ENCODE results near the gene OSBPL5.

The OSBPL5 gene

GRCh38 chr11:3162410-3163240 lies 2.5 kb downstream of the OSBPL5 start:
- no peak for DNase-seq

GRCh38 chr11:3161720-3162409 lies 3.2 kb downstream of the OSBPL5 start:
- no peak for DNase-seq

DNA sequence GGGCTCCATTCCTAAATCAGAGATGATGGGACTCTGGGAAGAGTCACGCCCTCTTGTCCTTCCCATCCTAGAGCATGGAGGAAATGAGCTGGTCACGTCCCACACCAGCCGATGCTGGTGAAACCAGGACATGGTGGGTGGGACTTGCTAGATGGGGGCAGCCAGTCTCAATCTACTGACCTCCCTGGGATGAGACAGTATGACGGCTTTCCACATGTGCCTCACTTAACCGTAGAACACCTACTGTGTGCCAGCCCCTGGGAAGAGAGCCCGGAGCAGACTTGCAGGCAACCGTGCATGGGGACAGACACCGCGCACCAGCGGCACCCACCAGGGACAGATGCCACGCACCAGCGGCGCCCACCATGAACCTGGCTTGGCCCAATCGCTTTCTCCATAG lies 3.8 kb downstream of the OSBPL5 start:
- DNase-seq: no peak

DNA sequence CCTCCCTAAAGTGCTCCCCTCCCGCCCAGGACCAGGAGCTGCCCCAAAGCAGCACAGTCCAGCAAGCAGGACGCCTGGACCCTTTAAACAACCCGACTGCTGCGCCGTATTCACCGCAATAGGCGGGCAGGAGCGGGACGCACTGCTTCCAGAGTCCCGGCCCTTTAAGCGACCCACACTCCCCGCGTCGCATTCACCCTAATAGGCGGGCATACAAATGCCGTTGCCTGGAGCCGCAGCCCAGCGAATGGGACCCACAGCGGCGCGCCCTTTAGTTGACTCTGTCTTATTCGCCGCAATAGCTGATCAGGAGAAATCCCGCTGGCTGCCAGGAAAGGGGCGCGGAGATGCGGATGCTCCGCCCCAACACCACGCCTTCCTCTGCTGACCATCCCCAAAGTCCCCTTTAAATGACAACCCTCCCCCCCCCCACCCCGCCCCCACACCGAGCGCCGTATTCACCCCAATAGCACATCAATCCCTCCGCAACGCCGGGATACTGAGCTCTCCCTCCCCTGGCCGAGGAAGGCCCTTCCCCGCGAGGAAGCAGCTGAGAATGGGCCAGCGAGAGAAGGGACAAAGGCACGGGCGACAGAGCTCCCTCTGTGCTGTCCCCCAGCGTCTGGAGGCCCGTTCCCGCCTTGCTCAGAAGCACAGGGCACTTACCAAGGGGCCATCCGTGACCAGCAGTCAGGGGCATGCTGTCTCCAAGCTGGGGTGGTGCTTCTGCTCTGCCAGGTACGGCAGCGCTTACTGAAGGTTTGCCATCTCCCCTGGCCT lies 4.7 kb downstream of the OSBPL5 start:
- DNase-seq: peak; percentile 94

- DNase-seq: no peak
Measured at GRCh38 chr11:3159296-3160190, 5.6 kb downstream of the OSBPL5 start.

- DNase-seq: no peak
Measured at GRCh38 chr11:3158821-3159220, 6.3 kb downstream of the OSBPL5 start.

DNA sequence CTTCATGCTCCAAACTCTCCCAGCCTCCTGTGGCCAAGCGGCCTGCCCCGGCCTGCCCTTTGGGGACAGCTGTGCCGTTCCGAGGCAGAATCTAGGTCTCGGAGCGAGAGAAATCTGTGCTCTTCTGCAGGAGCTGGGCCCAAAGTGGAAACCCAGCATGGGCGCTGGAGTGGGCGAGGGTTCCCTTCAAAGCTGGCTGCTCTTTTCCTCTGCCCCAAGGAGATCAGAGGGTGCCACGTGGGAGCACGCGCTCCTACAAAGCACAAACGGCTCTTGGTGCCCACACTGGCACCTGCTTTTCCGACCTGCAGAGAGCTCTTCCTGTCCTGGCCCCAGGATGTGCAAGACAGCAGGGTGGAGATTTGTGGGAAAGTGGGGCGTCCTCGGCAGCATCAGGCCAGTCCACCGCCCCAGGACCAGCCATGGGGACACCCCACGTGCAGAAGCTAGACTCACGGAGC lies 6.9 kb downstream of the OSBPL5 start:
- no peak for DNase-seq

- DNase-seq: no peak
Measured at GRCh38 chr11:3157381-3158130, 7.6 kb downstream of the OSBPL5 start.

DNA sequence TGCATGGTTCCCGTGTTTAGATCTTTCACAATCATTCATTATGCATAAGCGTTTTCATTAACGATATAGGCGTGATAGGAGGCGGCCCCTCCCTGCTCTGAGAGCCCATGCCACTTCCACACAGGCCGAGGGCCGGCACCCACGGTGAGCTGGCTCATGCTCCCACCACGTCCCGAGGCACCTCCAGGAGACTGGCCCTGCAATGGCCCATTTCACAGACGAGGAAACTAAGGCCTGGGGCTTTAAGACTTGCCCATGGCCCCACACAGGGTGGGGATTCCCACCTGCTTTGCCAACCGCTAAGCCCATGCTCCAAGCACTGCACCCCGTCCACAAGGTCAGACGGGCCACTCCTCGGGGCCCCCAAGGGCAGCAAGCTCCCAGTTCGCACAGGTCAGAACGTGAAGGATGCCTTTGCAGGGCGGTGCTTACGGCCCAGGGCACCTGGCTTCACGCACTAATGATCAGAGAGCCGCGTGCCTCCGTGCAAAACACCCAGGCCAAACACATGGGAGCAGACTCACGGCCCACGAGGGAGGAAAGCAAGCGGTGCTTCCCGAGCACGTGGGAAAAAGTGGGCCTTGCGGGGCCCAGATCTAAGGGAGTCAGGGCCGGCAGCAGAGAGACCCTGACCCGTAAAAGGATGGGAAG lies 8.3 kb downstream of the OSBPL5 start:
- no peak for DNase-seq

DNA sequence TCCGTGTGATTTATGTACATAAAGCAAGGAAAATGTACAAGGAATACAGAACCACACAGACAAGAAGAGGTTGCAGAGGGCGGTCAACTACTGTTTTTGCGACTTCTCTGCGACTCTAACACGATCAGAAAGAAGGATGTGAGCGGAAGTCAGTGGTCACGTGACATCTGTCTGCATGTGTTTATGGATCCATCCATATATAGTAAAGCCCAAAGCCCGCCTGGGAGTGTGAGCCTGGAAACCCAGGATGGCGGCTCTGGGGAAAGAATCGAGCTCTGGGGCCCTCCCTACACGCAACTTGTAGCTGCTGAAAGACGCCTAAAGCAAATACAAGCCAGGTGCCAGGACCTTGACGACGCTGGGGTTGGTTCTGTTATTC lies 8.8 kb downstream of the OSBPL5 start:
- DNase-seq: peak; percentile 77

DNA sequence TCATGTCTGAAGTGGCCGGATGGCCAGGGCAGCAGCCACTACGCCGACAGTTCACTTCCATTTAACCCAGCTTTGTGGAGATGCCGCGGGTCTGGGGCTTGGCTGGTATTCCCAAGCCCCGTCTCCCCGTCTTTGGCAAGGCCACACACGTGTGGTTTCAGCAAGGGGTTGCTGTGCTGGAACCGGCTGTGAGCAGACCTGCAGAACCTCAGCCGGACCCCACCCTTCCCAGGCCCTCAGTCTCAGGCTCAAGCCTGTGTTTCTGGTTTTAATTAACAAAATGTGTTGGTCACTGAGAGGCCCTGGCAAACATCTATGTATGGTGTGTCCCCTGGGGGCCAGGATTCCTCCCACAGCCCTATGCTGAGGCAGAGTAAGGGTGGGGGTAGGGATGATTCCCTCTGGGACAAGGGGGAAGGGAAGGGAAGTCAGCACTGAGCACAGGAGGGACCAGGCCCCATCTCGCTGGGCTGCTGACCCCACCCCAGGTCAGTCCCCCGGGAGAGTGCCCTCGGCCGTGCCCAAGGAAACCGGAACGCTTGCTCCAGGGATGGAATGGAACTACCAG lies 9.3 kb downstream of the OSBPL5 start:
- DNase-seq: peak; percentile 62

GRCh38 chr11:3155216-3155615 lies 9.9 kb downstream of the OSBPL5 start:
- no peak for DNase-seq

DNA sequence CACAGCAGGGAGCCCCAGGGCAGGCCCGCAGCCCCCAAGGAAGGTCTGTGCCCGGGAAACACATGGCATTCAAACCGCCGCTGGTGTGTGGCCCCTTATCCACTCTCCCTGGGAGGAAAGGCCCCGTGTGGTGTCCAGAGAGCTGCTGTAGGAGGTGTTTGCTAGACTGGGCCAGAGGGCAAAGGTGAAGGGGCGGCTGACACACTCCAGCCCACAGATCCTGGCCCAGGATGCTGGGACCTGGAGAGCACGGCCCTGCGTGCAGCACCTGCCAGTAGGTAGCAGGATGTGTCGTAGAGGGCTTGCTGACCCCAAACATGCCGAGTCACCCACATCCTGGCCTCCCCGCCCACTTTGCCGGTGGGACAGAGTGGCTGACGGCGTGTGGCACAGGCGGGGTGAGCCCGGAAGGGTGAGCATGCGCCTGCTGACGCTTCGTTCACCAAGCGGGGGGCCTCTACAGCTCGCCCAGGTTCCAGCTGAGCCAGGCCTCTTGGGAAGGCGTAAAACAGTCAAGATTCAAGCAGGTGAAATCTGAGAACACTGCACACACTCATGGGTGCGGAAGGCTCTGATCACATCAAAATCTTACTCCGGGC lies 11.0 kb downstream of the OSBPL5 start:
- DNase-seq: no peak

DNA sequence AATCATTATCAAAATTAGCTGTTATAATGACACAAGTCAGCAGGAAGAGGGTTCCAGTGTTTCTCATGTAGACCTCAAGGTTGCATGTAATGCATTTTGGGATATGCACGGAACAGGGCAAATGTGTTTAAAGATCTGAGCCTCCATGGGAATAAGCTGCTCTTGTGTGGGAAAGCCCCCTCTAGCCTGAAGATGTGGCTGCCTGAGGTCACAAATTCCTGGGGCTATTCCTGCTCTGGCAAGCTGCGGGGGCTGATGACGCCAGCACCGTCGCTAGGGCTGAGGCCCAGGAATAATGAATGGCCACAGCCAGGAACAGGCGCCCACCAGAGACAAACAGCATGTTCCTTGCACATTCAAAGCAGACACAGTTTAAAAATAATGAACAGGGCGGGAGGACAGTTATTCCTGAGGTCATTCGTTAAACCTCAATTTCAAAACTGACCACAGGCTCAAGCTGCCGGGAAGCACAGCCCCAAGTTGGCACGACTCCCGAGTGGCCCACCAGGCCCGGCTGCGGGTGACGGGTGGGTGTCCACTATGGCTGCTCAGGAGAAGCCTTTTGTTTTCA lies 11.7 kb downstream of the OSBPL5 start:
- peak; percentile 66 for DNase-seq

DNA sequence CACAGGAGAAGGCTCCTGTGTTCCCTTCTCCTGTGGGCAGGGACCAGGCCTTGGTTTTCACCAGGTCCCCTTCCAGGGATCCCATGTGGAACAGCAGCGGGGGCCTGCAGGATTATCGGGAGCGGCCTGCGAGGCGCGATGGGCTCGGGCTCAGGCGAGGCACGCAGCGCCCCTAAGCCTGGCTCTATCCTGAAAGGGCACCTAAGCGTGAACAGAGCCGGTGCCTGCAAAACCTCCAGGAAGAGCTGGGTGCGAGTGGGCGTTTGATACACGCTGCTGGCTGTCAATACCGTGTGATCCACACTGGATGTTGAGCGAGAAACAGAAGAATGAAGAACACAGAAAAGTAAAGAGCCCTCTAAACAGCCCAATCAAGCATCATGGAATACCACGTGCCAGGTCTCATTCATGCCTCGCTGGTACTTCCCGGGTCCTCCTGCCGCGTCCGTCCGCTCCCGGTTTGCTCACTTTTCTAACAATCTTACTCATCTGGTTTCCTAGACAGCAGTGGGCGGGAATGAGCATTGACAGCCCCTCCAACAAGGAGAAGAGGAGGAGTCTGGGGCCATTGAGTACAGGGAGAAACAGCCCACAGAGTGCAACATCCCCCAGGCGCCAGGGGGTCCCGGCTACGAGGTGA lies 12.5 kb downstream of the OSBPL5 start:
- DNase-seq: no peak

DNA sequence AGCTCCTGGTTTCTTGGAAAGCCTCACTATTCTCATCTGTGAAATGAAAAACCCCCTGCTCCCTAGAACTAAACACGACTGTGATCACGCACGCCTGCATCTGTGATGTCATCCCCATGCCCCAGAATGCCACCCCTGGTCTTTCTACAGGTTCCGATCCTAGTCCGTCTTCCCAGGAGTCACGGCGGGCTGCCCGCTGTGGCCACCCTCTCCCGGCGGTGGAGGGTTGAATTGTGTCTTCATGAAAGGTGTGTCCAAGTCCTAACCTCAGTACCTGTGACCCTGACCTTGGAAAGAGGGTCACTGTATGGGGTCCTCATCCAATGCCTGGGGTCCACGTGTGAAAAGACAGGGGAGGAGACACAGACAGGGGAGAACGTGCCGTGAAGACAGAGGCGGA lies 14.4 kb downstream of the OSBPL5 start:
- DNase-seq: no peak

GRCh38 chr11:3149852-3150188 lies 15.3 kb downstream of the OSBPL5 start:
- DNase-seq: no peak

DNA sequence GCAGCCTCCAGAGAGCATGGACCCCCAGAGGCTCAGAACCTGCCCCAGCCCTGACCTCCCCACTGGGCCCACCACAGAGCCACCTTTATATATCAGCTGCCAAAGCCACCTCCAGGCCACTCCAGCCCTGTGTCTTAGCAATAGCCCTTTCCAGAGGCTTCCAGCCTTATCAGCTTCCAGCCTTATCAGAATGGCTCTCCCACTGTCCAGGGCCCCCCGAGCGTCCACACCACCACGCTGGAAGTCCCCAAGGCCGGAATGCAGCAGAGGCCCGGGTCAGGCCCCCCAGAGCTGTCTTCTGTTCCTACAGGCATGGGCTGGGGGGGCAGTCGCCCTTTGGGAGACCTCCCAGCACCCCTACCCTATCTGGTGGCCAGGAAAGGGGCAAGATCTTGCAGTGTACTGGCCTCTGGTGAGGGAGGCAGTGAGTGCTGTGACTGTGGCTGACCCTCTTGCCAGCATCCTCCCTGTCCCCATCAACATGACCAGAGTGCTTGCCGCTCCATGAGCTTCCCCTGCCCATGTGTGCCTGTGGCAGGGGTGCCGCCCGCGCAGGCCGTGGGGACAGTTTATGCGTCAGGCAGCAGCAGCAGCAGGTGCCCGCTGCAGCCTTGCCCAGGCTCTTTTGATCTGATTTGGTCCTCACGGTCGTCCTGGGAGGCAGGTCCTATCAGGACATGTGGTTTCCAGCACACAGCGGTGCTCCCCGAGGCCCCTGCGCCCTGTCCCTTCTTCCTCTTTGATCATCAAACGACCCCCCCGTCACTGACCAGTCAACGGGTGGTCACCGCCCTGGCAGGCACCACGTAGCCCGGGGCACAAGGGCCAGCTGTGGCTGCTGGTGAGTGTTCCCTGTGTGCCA lies 15.9 kb downstream of the OSBPL5 start:
- DNase-seq: no peak
